ENCODE results near the gene INO80.

INO80 gene

GRCh38 chr15:40948706-40949473 lies 167.2 kb downstream of the INO80 start:
- TF ChIP-seq POLR2AphosphoS5 (IDR thresholded peaks at IDR 0.05; ENCODE audit: borderline replicate concordance, low read depth, low read length) (no peak), EZH2 (IDR thresholded peaks at IDR 0.05) (no peak), FOXP2 (optimal IDR thresholded peaks at IDR 0.05; ENCODE audit: control extremely low read depth, extremely low read length, insufficient read depth) (no peak)
- Histone ChIP-seq H3K9ac (ENCODE audit: insufficient read length) (no peak overlapping the region), H3K4me3 (no peak overlapping the region), H3K27ac (no peak overlapping the region), H3K36me3 (ENCODE audit: insufficient read depth, low read length) (peaks cover 2% of the 10 kb centered on the region; the same call in 1 of the 2 replicates), H3K9me3 (ENCODE audit: low read depth, low read length) (no peaks in the 10 kb centered on the region)
- DNase-seq (ENCODE audit: low read depth, low spot score), result no peak

GRCh38 chr15:40944510-40945296 lies 171.4 kb downstream of the INO80 start:
- H3K36me3 ChIP-seq (ENCODE audit: insufficient read depth, low read length), result no peaks in the 10 kb centered on the region
- no peak overlapping the region for H3K4me3 ChIP-seq
- H3K9ac ChIP-seq (ENCODE audit: insufficient read length), result no peak overlapping the region
- TF ChIP-seq EZH2 (IDR thresholded peaks at IDR 0.05), result no peak
- TF ChIP-seq FOXP2 (optimal IDR thresholded peaks at IDR 0.05; ENCODE audit: control extremely low read depth, extremely low read length, insufficient read depth), result no peak
- TF ChIP-seq POLR2AphosphoS5 (IDR thresholded peaks at IDR 0.05; ENCODE audit: borderline replicate concordance, low read depth, low read length), result no peak
- no peak for DNase-seq (ENCODE audit: low read depth, low spot score)
- no peak overlapping the region for H3K27ac ChIP-seq
- H3K9me3 ChIP-seq (ENCODE audit: low read depth, low read length), result no peaks in the 10 kb centered on the region

DNA sequence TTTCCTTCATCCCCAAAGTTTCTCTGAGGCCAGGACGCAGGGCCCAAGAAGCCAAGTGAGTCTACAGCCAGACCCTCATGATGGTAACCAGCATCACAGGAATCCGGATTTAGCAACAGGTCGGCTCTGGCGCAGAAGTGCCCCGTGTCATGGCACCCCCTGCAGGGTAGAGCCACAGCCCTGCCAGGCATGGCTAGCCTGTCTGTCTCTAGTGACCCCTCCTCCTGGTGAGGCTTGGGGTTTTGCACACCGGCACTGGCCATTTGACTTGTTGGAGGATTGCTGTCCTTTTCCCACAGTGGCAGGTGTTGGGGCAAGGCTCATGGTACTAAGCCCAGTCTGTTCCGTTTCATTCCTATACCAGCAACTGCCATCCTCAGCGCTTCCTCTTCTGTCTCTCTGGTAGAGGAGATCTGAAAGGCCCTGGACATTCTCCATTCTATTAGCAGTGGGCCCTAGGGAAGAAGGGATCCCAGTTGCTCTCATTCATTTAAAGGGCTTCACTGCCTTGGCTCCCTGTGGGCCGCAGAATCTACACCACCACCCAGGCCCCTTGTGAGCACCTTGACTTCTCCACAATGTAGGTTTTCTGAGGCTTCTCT lies 172.2 kb downstream of the INO80 start:
- Histone ChIP-seq H3K36me3 (ENCODE audit: insufficient read depth, low read length) (no peaks in the 10 kb centered on the region), H3K27ac (no peak overlapping the region), H3K9me3 (ENCODE audit: low read depth, low read length) (no peaks in the 10 kb centered on the region), H3K9ac (ENCODE audit: insufficient read length) (no peak overlapping the region), H3K4me3 (no peak overlapping the region)
- no peak for DNase-seq (ENCODE audit: low read depth, low spot score)
- TF ChIP-seq EZH2 (IDR thresholded peaks at IDR 0.05), result no peak
- TF ChIP-seq FOXP2 (optimal IDR thresholded peaks at IDR 0.05; ENCODE audit: control extremely low read depth, extremely low read length, insufficient read depth), result no peak
- no peak for TF ChIP-seq POLR2AphosphoS5 (IDR thresholded peaks at IDR 0.05; ENCODE audit: borderline replicate concordance, low read depth, low read length)

DNA sequence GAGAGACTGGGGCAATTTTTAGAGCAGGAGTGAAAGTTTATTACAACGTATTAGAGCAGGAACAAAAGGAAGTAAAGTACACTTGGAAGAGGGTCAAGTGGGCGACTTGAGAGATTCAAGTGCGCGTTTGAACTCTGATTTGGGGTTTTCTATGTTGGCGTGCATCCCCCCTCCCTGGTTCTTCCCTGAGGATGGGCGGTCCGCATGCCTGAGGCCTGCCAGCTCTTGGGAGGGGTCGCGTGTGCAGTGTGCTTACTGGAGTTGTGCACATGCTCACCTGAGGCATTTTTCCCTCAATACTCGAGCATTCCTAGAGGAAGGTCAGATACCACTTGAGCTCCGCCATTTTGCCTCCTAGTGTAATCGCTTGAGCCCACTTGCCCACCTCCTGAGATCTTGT lies 173.2 kb downstream of the INO80 start:
- Histone ChIP-seq H3K27ac (no peak overlapping the region), H3K9ac (ENCODE audit: insufficient read length) (peak overlapping the region; percentile 78), H3K9me3 (ENCODE audit: low read depth, low read length) (no peaks in the 10 kb centered on the region), H3K4me3 (peak overlapping the region; percentile 86; the same call in 1 of the 2 replicates), H3K36me3 (ENCODE audit: insufficient read depth, low read length) (no peaks in the 10 kb centered on the region)
- TF ChIP-seq EZH2 (IDR thresholded peaks at IDR 0.05) (no peak), POLR2AphosphoS5 (IDR thresholded peaks at IDR 0.05; ENCODE audit: borderline replicate concordance, low read depth, low read length) (no peak), FOXP2 (optimal IDR thresholded peaks at IDR 0.05; ENCODE audit: control extremely low read depth, extremely low read length, insufficient read depth) (no peak)
- DNase-seq (ENCODE audit: low read depth, low spot score), result no peak

- H3K9ac ChIP-seq (ENCODE audit: insufficient read length), result peak overlapping the region; percentile 78
- H3K9me3 ChIP-seq (ENCODE audit: low read depth, low read length), result no peaks in the 10 kb centered on the region
- no peak overlapping the region for H3K27ac ChIP-seq
- no peak for TF ChIP-seq FOXP2 (optimal IDR thresholded peaks at IDR 0.05; ENCODE audit: control extremely low read depth, extremely low read length, insufficient read depth)
- no peak for TF ChIP-seq POLR2AphosphoS5 (IDR thresholded peaks at IDR 0.05; ENCODE audit: borderline replicate concordance, low read depth, low read length)
- TF ChIP-seq EZH2 (IDR thresholded peaks at IDR 0.05), result no peak
- no peak for DNase-seq (ENCODE audit: low read depth, low spot score)
- H3K4me3 ChIP-seq, result peak overlapping the region; percentile 86
- H3K36me3 ChIP-seq (ENCODE audit: insufficient read depth, low read length), result no peaks in the 10 kb centered on the region
Measured at GRCh38 chr15:40942337-40942854, 173.7 kb downstream of the INO80 start.

- no peak for DNase-seq (ENCODE audit: low read depth, low spot score)
- H3K27ac ChIP-seq, result no peak overlapping the region
Measured at GRCh38 chr15:40941528-40942336, 174.3 kb downstream of the INO80 start.

DNA sequence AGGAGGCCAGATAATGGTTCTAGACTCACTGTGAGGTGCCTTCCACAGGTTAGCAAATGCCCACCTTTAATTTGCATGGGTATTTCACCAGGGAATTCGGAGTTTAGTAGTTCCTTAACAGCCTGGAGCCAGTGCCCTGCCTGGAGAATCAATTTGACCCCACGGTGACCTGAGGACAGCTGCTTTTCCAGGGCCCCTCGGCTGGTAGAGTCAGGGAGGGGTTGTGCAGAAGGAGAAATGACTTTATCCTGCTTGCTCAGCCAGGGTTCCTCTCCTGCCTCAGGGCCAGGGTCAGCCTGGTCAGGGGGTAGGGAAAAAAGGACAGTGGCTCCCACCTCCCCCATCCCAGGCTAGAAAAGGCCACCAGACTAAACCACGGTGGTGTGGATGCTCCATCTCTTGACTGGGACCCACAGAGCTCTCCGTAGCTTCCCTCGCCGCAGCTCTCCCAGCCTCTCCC lies 175.0 kb downstream of the INO80 start:
- H3K9me3 ChIP-seq (ENCODE audit: low read depth, low read length), result no peaks in the 10 kb centered on the region
- TF ChIP-seq EZH2 (IDR thresholded peaks at IDR 0.05) (no peak), FOXP2 (optimal IDR thresholded peaks at IDR 0.05; ENCODE audit: control extremely low read depth, extremely low read length, insufficient read depth) (no peak), POLR2AphosphoS5 (IDR thresholded peaks at IDR 0.05; ENCODE audit: borderline replicate concordance, low read depth, low read length) (no peak)
- peak overlapping the region; percentile 78 for H3K9ac ChIP-seq (ENCODE audit: insufficient read length)
- H3K36me3 ChIP-seq (ENCODE audit: insufficient read depth, low read length), result no peaks in the 10 kb centered on the region
- no peak overlapping the region for H3K27ac ChIP-seq
- peak overlapping the region; percentile 86 for H3K4me3 ChIP-seq
- no peak for DNase-seq (ENCODE audit: low read depth, low spot score)

More at GRCh38 chr15:40941528-40942336, 174.3 kb downstream of the INO80 start:
- no peaks in the 10 kb centered on the region for H3K36me3 ChIP-seq (ENCODE audit: insufficient read depth, low read length)
- H3K9me3 ChIP-seq (ENCODE audit: low read depth, low read length), result no peaks in the 10 kb centered on the region
- peak overlapping the region; percentile 86 for H3K4me3 ChIP-seq
- TF ChIP-seq EZH2 (IDR thresholded peaks at IDR 0.05) (no peak), POLR2AphosphoS5 (IDR thresholded peaks at IDR 0.05; ENCODE audit: borderline replicate concordance, low read depth, low read length) (0 out of 2 replicates have a peak, but pooled peaks have one; percentile 20)
- H3K9ac ChIP-seq (ENCODE audit: insufficient read length), result peak overlapping the region; percentile 78
